NCI-H2196 treated with DMSO at 0.1 percent for 48 hours (cell line): ENCODE results near the gene FBXO22.
"Not testable (repeated sequence)": the region's sequence is repeated elsewhere in the genome, so short reads cannot be mapped to it uniquely, and the experiment has no call there.

Source experiments
- DNase-seq: peaks from one replicate; lab custom pipeline; 2025; ENCODE audit not compliant: unreplicated experiment; lab: John Stamatoyannopoulos, UW

The FBXO22 gene

DNA sequence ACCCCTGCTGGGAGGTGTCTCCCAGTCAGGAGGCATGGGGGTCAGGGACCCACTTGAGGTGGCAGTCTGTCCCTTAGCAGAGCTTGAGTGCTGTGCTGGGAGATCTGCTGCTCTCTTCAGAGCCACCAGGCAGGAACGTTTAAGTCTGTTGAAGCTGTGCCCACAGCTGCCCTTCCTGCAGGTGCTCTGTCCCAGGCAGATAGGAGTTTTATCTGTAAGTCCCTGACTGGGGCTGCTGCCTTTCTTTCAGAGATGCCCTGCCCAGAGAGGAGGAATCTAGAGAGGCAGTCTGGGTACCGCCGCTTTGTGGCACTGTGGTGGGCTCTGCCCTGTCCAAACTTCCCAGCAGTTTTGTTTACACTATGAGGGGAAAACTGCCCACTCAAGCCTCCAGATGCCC is 73.1 kb downstream of the FBXO22 start:
- DNase-seq, result not testable (repeated sequence)

DNA sequence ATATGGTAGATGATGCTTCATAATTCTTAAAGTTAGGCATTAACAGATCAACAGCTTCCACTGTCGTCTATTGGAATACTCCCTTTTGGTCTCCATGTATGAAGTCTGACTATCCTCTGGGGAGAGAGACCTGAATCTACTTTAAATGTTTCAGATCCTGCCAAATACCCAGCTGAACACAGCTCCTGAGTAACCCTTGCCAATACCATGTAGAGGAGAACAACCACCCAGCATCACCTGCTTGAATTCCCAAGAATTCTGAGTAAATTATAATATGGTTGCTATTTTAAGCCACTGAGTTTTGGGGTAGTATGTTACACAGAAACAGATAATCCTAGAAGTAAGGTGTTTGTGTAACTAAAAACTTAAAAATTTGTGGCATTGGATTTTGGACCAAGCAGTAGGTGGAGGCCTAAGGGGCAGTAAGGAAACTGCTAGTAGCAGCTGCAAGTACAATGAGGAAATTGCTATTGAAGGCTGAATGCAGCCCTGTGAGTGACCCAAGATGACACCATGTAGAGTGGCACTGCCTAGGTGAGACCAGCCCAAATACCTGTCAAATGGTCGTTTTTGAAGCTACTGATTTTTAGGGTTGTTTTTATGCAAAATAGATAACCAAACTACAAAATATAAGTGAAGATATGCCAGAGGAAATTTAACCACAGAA is 77.6 kb downstream of the FBXO22 start:
- no peak for DNase-seq

DNA sequence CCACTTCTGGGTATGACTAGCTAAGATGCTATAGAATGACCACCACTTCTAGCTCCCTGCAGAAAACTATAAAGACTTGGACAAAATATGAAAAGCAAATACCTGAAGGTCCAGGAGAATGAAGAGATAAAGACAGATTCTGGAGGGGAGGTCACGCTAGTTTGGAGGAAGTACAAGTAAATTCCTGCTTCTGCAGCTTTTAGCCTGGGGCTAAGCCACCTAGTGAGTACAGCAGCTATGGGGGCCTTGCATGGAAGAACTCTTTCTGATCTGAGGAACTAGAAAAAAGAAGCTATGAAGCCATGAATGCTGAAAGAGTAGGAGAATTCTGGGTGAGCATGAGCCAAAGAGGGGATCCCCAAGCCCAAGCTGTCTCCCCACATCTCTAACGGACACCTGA is 78.8 kb downstream of the FBXO22 start:
- DNase-seq, result no peak

DNA sequence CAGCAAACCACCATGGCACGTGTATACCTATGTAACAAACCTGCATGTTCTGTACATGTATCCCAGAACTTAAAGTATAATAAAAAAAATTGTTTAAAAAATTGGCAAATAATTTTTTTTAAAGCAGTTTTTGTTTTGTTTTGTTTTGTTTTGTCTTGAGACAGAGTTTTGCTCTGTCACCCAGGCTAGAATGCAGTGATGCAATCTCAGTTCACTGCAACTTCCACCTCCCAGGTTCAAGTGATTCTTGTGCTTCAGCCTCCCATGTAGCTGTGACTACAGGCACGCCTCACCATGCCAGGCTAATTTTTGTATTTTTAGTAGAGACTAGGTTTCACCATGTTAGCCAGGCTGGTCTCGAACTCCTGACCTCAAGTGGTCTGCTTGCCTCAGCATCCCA is 81.0 kb downstream of the FBXO22 start:
- DNase-seq, result not testable (repeated sequence)

DNA sequence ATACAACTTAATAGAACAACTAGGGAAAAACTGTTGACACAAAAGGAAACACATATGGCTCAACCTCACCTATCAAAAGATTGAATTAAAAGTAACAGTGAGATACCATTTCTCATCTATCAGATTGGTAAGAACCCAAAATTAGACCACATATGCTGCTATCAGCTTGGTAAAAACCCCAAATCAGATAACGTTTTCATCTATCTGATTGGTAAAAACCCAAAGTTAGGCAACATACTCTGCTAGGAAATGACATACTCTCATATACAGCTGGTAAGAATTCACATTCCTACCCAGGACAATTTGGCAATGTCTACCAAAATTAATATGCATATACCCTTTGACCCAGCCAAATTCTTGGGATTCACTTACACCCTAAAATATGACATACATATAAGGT is 82.3 kb downstream of the FBXO22 start:
- DNase-seq, result no peak

DNA sequence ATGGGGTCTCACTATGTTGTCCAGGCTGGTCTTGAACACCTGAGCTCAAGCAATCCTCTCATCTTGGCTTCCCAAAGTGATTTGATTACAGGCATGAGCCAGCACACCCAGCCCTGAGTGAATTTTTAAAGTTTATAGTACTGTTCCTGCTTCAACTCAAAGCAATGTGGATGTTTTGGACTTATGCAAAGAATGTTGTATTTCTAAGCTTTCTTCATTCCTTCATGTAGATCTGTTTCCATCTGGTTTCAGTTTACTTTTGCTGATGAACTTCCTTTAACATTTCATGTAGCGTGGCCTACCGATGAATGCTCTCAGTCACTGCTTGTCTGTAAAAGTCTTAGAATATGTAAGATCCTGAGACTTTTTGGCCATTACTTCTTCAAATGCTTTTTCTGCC is 85.4 kb downstream of the FBXO22 start:
- DNase-seq, result no peak

DNA sequence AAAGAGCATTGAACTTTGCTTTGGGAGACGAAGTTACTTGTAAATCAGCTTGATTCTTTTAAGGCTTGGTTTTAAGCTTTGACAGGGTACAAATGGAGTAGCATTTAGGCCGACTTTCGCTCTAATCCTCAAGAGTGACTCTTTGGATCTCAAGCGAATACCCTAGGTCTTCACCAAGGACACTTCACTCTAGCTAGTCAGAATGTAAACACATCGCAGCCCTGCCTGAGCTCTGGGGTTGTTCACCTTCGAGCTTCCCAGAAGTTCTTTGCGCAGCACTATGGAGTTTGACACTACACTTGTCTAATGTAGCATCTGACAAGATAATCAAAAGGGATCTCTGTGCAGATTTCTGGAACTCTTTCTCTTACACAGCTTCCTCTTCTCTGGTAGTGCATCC is 86.2 kb downstream of the FBXO22 start:
- DNase-seq, result no peak
